Islet precursor cell (in vitro differentiated cells): Measurements from ENCODE around the gene OR5A2.
A peak's percentile ranks its signal among the peaks of the same experiment; 100 is the strongest.
"Not testable (repeated sequence)": the region's sequence is repeated elsewhere in the genome, so short reads cannot be mapped to it uniquely, and the experiment has no call there.

Source experiments
- DNase-seq: peaks from one replicate; pipeline ENCODE4 v3.0.0-alpha.2; 2018

OR5A2 gene, protein sequence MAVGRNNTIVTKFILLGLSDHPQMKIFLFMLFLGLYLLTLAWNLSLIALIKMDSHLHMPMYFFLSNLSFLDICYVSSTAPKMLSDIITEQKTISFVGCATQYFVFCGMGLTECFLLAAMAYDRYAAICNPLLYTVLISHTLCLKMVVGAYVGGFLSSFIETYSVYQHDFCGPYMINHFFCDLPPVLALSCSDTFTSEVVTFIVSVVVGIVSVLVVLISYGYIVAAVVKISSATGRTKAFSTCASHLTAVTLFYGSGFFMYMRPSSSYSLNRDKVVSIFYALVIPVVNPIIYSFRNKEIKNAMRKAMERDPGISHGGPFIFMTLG

DNA sequence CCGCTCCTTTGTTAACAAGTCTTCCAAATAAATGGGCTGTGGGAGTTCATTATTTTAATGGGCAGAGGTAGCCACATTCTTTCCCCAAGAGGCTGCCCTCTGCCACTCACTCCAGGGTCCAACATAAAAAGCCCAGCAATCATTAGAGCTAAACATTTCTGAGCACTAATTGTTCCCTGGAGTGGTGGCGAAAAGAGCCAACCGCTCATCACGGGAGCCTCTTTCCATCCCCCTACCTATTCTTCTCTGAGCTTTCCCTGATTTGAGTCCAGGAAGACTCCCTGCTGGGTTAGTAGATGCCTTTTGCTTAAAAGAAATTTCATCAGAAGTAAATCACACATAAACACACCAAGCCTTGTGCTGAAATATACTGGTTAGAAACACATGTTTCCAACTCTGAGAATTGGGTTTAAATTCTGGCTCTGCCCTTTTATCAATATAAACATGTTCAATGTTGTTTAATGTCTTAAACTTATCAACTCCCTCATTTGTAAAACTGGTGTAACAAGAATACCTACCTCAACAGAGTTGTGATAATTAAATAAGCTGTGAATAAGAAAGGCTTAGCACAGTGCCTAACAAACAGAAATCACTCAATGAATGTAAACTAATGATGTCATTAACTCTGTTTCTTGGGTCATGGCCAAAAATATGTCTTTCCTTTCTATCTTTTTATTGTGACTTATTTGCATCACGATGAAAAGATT lies at the start of gene OR5A2:
Gene OR5A2, minus strand, starts transcription at position 53 of the 707 bp plus-strand sequence. CDS start 3,460 bp downstream, outside the sequence.
- DNase-seq, result peak; percentile 75

GRCh38 chr11:59475176-59475575 lies 49.0 kb upstream of the OR5A2 start:
- no peak for DNase-seq

DNA sequence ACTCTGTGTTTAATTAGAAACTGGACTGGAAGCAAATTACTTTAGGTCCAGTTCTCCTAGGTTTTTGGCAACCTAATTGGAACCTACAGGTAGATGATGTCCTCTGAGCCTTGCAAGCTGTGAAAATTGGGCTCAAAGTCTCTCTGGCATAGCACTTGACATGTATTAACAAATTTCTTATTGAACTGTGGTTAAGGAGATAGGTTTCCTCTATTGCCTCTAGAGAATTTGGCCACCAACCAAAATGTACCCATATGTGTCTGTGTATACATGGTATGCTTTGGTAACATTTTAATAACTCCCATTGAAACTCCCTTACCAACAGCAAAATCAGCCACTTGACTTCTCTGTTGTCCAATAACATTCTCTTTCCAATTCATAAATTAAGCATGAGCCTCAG lies 46.8 kb upstream of the OR5A2 start, which contains the start of gene OR4D10:
Gene OR4D10, plus strand, starts transcription at position 301 of the 400 bp plus-strand sequence. CDS start 4,115 bp downstream, outside the sequence.
- no peak for DNase-seq

DNA sequence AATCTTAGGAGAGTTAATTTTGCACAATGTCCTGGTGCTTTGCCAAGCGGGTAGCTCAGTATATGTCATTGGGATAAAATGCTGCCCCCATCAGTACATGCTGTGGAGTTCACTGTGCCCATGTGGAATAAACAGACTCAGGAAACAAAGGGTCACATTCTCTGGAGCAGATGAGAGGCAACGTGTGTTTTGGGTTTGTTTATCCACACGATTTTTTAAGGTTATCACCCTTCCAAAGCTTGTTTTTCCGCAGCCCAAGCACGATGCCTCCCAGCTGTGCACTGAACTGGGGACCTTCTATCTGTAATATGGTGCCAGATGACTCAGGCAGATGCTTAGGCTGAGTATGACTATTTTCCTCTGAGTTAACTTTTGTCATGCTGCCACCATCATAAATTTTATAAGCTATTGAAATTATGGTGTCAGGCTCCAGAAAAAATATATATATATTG lies 37.0 kb upstream of the OR5A2 start:
- DNase-seq, result no peak

GRCh38 chr11:59459916-59460315 lies 33.7 kb upstream of the OR5A2 start:
- DNase-seq, result no peak

- no peak for DNase-seq
Measured at GRCh38 chr11:59456661-59457060, 30.4 kb upstream of the OR5A2 start, which contains the start of gene OR4D6. TSS of gene OR4D6 (plus strand) at chr11:59456961. CDS start at chr11:59456961, 0 bp downstream.

- DNase-seq, result no peak
Measured at GRCh38 chr11:59448484-59448883, 22.3 kb upstream of the OR5A2 start.

DNA sequence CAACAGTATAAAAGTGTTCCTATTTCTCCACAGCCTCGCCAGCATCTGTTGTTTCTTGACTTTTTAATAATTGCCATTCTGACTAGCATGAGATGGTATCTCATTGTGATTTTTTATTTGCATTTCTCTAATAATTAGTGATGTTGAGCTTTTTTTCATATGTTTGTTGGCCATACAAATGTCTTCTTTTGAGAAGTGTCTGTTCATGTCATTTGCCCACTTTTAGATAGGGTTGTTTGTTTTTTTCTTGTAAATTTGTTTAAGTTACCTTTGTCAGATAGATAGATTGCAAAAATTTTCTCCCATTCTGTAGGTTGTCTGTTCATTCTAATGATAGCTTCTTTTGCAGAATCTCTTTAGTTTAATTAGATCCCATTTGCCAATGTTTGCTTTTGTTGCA lies 19.4 kb upstream of the OR5A2 start:
- not testable (repeated sequence) for DNase-seq

GRCh38 chr11:59437770-59438169 lies 11.6 kb upstream of the OR5A2 start:
- no peak for DNase-seq

DNA sequence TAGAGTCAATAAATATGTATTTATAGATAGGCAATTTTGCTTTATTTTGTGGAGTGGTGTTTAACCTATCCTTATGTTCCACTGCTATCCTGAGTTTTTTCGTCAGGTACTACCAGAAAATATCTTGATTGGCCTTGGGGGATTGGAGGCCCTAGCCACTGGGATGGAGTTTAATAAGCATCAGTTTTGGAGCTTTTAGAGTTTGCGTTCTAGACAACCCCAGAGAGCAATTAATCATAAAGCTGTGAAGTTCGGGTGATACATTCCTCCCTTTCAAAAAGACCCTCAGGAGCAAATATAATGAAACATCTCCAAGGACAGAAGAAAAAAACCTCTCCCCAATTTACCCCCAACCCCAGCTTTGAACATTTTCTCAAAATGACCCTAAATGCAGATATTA lies 10.0 kb upstream of the OR5A2 start, which contains the start of gene OR5A1:
Gene OR5A1, plus strand, starts transcription at position 301 of the 400 bp plus-strand sequence. CDS start 6,700 bp downstream, outside the sequence.
- no peak for DNase-seq

DNA sequence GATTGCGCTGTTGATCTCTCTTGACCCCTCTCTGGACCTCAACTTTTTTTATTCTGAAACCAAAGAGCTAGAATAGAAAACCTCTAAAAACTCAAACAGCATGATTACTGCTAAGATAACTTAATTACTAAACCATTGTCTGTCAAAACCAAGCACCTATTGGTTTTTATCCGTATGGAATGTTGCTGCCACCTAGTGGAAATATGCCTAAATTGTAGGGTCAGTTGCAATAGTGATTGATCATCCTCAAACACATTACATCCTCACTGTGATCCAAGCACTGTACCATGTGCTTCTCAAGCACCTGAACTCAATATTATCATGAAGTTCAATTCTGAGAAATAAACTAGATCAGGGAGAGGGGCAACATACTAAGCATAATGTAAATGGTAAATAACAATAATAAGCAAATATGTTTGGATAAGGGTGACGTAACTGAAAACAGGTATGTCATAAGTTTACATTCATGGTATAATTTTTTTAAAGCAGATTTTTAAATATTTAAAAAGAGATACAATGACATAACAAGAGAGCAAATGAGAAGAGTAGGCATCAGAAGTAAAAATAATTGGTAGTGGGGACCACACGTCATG lies 3.8 kb upstream of the OR5A2 start:
- no peak for DNase-seq

- DNase-seq, result no peak
Measured at GRCh38 chr11:59427068-59427382, 812 bp upstream of the OR5A2 start.

- peak; percentile 82 for DNase-seq
Measured at GRCh38 chr11:59425131-59425530, 1.1 kb downstream of the OR5A2 start.

DNA sequence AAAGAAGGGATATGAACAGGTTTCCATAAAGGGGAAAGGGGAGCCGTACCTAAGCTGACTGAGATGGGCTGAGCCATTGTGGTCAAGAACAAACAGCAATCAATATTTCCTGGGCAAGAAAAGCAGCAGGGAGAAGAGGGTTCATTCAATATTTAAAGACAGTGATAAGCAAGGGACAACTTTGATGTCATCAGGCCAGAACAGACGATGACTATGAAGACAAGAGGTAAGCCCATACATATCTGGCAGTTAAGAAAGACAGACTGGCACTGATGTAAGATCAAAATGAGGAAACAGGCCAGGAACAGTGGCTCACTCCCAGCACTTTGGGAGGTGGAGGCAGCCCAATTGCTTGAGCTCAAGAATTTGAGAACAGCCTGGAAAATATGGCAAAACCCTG lies 2.4 kb downstream of the OR5A2 start:
- DNase-seq, result no peak

GRCh38 chr11:59418156-59418555 lies 8.1 kb downstream of the OR5A2 start:
- DNase-seq, result no peak

DNA sequence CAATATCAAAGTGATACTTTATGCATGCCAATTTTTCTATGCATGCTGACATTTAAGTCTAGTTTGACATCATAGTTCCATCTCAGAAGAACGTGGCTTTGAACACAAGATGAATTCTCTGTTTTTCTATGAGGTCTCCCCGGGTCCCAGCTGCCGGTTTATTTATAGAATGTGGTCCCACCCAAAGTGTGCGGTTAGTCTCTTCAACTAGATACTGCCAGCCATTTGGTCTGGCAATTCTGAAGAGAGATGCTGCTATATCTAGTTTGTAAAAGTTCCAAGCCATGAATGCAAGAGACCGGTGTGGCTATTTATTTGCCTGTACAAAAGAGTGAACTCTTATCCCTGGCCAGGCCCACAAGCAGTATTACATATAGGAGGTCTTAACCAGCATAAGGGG lies 9.2 kb downstream of the OR5A2 start:
- no peak for DNase-seq

GRCh38 chr11:59416613-59417012 lies 9.6 kb downstream of the OR5A2 start:
- DNase-seq, result no peak

GRCh38 chr11:59415111-59415510 lies 11.1 kb downstream of the OR5A2 start:
- DNase-seq, result no peak

DNA sequence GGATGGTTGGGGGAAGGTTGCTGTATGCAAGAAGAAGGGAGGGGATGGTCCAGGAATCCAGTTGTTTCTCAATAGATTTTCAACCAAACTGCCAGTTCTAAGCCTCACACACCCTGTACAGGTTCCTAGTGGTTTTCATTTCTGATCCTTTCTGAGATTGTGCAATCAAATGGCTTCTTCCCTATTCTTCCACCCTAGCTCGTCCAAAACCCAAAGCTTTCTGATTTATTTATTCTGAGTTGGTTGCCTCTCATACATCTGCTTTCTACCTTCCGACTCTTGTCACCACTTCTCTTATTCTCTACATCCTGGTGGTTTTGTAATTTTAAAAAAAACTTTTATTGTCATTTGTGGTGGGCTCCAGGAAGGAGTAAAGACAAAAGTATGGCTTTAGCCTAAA lies 12.6 kb downstream of the OR5A2 start:
- DNase-seq, result no peak

DNA sequence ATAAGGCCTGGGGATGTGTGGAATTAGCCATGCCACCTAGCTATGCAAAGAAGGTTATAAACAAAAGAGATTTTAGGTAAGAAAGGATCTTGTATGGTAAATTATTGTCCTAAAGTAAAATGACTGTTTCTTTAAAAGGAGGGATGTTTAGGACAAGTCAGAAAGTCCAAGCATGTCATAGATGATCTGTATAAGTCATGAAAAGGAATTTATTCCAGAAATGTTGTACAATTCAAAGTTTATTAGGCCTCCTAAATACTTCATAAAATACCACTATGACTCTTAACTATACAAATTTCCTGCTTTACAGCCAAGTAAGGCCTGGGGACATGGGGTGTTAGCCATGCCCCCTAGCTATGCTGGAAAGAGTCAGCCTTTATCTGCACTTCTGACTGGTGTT lies 22.7 kb downstream of the OR5A2 start:
- DNase-seq, result no peak

DNA sequence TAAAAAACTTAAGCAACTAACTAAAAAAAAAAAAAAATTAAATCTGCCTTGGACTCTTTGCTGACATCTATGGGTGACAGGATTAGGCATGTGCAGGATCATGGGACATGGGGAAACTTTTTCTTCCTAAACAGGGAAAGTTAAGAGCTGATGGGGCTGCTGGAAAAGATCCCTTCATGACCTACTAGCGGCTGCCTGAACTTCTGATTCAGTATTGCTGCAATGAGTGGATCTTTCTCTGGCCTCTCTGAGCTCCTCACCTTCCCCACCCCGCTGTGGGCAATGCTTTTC lies 25.0 kb downstream of the OR5A2 start:
- DNase-seq, result no peak

DNA sequence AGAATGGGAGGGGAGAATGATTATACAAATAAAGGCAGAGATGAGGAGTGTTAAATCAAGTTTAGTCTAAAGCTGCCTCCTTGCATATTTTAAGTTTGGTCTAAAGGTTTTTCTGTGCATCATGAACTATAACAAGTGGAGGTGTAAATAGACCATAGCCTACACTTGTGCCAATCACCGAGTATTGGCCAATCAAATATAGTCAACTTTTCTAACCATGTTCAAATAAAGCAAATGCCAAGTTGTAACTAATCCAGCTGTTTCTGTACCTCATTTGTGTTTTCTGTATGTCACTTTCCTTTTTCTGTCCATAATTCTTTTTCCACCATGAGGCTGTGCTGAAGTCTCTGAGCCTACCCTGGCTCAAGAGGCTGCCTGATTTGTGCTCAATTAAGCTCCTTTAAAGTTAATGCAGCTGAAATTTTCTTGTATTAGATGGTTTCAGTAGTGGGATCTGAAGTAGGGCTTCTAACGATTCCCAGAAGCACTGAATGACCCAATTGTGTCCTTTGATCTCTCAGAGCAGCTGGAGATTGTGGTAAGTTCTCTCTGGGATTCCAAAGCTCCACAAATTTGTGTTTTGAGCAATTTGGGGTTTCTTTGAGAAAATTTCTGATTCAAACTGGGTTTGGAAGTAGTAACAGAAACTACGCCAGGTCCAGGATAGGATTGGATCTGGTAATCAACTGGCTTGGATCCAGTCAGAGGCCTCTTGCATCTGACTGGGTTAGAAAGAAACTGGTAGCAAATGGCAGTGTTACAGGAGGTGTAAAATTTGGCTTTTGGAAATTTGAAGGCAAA lies 25.6 kb downstream of the OR5A2 start:
- DNase-seq, result no peak

DNA sequence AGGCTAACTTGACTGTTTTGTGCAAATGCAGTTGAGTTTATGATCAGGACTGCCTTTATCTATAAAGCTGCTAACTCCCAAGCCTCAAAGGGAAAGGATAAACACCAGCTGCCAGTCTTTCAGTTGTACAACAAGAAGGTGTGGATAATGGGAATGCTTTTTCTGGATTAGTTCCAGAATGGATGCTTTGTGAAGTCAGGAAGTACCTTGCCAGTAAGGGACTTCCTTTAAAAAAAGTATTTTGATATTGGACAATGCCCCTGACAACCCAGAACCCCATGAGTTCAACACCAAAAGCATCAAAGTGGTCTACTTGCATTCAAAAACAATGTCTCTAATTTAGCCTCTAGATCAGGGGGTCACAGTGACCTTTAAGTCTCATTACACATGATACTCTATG lies 32.0 kb downstream of the OR5A2 start:
- DNase-seq, result no peak
